ENCODE results near the gene MRGPRX2.

DNA sequence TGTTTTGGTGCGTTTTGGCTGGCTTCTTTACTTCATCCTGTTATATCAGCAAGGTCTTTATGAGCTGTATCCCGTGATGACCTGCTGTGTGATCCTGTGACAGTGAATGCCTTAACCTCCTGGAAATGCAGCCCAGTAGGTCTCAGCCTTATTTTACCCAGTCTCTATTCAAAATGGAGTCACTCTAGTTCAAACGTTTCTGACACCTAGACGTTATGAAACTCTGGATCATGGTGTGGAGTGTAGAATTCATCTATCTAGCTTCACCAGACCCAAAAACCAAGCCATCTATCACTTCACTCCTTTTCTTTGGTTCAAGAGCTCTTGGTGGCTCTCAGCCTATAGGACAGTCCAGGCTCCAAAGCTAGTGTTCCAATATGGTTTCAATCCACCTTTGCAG lies 28.3 kb upstream of the MRGPRX2 start:
- no peak for TF ChIP-seq CTCF (IDR thresholded peaks at IDR 0.05; ENCODE audit: low read length)
- TF ChIP-seq EZH2 (optimal IDR thresholded peaks at IDR 0.05; ENCODE audit: low read depth, low read length) = no peak
